HFFc6 (cell line): ENCODE data around the gene TESK2. TPM values are rescaled to one million over a fixed set of nuclear protein-coding genes. Genes with fewer than 3 reads are reported as not detected.

Source experiments
- DNase-seq: peaks from one replicate; pipeline ENCODE4 v3.0.0-alpha.2; 2018
- H3K27ac Mint-ChIP-seq: 2 replicates; pipeline ENCODE4 v1.8.0; 2020; ENCODE audit warnings: mild to moderate bottlenecking, mixed read lengths
- H3K27me3 Mint-ChIP-seq: 2 replicates; pipeline ENCODE4 v1.8.0; 2021; ENCODE audit warnings: mild to moderate bottlenecking, moderate library complexity, mixed read lengths; ENCODE audit not compliant: insufficient read depth
- H3K36me3 Mint-ChIP-seq: 2 replicates; pipeline ENCODE4 v1.8.0; 2021; ENCODE audit warnings: low read depth, mixed read lengths
- H3K4me1 Mint-ChIP-seq: 2 replicates; pipeline ENCODE4 v1.8.0; 2020; ENCODE audit warnings: low read depth, mixed read lengths
- H3K4me3 Mint-ChIP-seq: 2 replicates; pipeline ENCODE4 v1.8.0; 2020; ENCODE audit warnings: mild to moderate bottlenecking, moderate library complexity, mixed read lengths
- H3K9me3 Mint-ChIP-seq: 2 replicates; pipeline ENCODE4 v1.8.0; 2020; ENCODE audit warnings: mild to moderate bottlenecking, mixed read lengths
- CTCF ChIP-seq: fragments of 200-600 bp; sonication (generic); IDR thresholded peaks from 2 replicates; pipeline ENCODE4 v1.5.0; 2021; ENCODE audit warnings: antibody characterized with exemption, mild to moderate bottlenecking
- total RNA-seq, 6 experiments: library from RNA; stranded (reverse); fragmentation: NEBNext Ultra II Directional; extraction: Animal tissue kit (Norgen Biotek cat#: 25700); gene quantifications; 2 replicates in 1 of 6; 3 replicates in 5 of 6; pipeline ENCODE4 v1.2.3, GENCODE V29; 2021

The TESK2 gene
- total RNA-seq, 6 experiments from 2014 or later = 0.54 to 1.4 (median 0.82) TPM

- Mint-ChIP-seq H3K27me3 (peaks cover 8% of the 10 kb centered on the region), H3K36me3 (peaks cover 54% of the 10 kb centered on the region), H3K9me3 (no peaks in the 10 kb centered on the region), H3K4me1 (peaks cover 37% of the 10 kb centered on the region), H3K27ac (peak overlapping the region; percentile 54), H3K4me3 (no peak overlapping the region)
- no peak for TF ChIP-seq CTCF
- DNase-seq = no peak
Measured at GRCh38 chr1:45510972-45511527, 20.1 kb upstream of the TESK2 start.

- H3K4me1 Mint-ChIP-seq = peaks cover 29% of the 10 kb centered on the region
- TF ChIP-seq CTCF = no peak
- peaks cover 8% of the 10 kb centered on the region for H3K27me3 Mint-ChIP-seq
- no peak overlapping the region for H3K4me3 Mint-ChIP-seq
- peaks cover 47% of the 10 kb centered on the region for H3K36me3 Mint-ChIP-seq
- DNase-seq = no peak
- H3K9me3 Mint-ChIP-seq = no peaks in the 10 kb centered on the region
- H3K27ac Mint-ChIP-seq = 0 out of 2 replicates have a peak overlapping the region, but pooled peaks have one; percentile 54
Measured at GRCh38 chr1:45510036-45510971, 19.3 kb upstream of the TESK2 start.

GRCh38 chr1:45508295-45509151 is 17.6 kb upstream of the TESK2 start:
- Mint-ChIP-seq H3K9me3 (no peaks in the 10 kb centered on the region), H3K4me3 (no peak overlapping the region), H3K27me3 (peaks cover 2% of the 10 kb centered on the region; the same call in 1 of the 2 replicates), H3K27ac (peak overlapping the region; percentile 44), H3K4me1 (peaks cover 11% of the 10 kb centered on the region), H3K36me3 (peaks cover 30% of the 10 kb centered on the region)
- DNase-seq = no peak
- TF ChIP-seq CTCF = peak; percentile 48

- DNase-seq = no peak
- Mint-ChIP-seq H3K4me3 (no peak overlapping the region), H3K4me1 (peaks cover 5% of the 10 kb centered on the region), H3K36me3 (peaks cover 25% of the 10 kb centered on the region), H3K9me3 (no peaks in the 10 kb centered on the region), H3K27ac (peak overlapping the region; percentile 44), H3K27me3 (peaks cover 2% of the 10 kb centered on the region; the same call in 1 of the 2 replicates)
- TF ChIP-seq CTCF = no peak
Measured at GRCh38 chr1:45507893-45508292, 16.9 kb upstream of the TESK2 start.

- peaks cover 1% of the 10 kb centered on the region; the same call in 1 of the 2 replicates for H3K4me1 Mint-ChIP-seq
- no peak overlapping the region for H3K4me3 Mint-ChIP-seq
- DNase-seq = no peak
- H3K36me3 Mint-ChIP-seq = peaks cover 21% of the 10 kb centered on the region
- no peaks in the 10 kb centered on the region for H3K9me3 Mint-ChIP-seq
- no peak overlapping the region for H3K27ac Mint-ChIP-seq
- no peak for TF ChIP-seq CTCF
- peaks cover 2% of the 10 kb centered on the region; the same call in 1 of the 2 replicates for H3K27me3 Mint-ChIP-seq
Measured at GRCh38 chr1:45507195-45507594, 16.2 kb upstream of the TESK2 start.
